Measurements from ENCODE around the gene TRPT1. TPM values are rescaled to one million over a fixed set of nuclear protein-coding genes. Genes with fewer than 3 reads are reported as not detected.

Gene TRPT1
- total RNA-seq, 2 experiments from 2014 or later, result 40.6 to 49.0 TPM

- DNase-seq (ENCODE audit: low spot score), result no peak
- ChIA-PET POLR2A (no interaction called here), CTCF (ENCODE audit: unreplicated experiment) (no interaction called here)
- Histone ChIP-seq H3K79me2 (ENCODE audit: insufficient read depth, low read depth, low read length) (peaks cover 10% of the 10 kb centered on the region), H3K4me1 (ENCODE audit: insufficient read depth, low read length, poor library complexity, severe bottlenecking) (peaks cover 44% of the 10 kb centered on the region), H2AFZ (ENCODE audit: low read length) (no peak overlapping the region), H3K9me2 (ENCODE audit: insufficient read depth, low read length) (no peaks in the 10 kb centered on the region), H3K9me3 (ENCODE audit: low read length) (no peaks in the 10 kb centered on the region), H3K4me2 (ENCODE audit: low read length) (no peak overlapping the region), H3K36me3 (ENCODE audit: insufficient read depth, low read length) (0 out of 2 replicates have a peak, but pooled peaks cover 6% of the 10 kb centered on the region), H4K20me1 (ENCODE audit: insufficient read depth, low read length) (no peaks in the 10 kb centered on the region), H3K27ac (ENCODE audit: low read depth, low read length, poor library complexity, severe bottlenecking) (no peak overlapping the region), H3K4me3 (ENCODE audit: low read depth, low read length, poor library complexity, severe bottlenecking) (no peak overlapping the region)
- no TSS peak for BruUV-seq (replicated peaks)
- intact Hi-C loops (cut with micrococcal nuclease; ENCODE audit: unreplicated experiment), result no loop called here
- TF ChIP-seq CTCF (conservative IDR thresholded peaks at IDR 0.05; ENCODE audit: low read length) (no peak), EZH2phosphoT487 (IDR thresholded peaks at IDR 0.05; ENCODE audit: borderline replicate concordance, low read depth, low read length) (no peak)
These were observed 46.9 kb downstream of the TRPT1 start for GRCh38 chr11:64178951-64179639.

- Histone ChIP-seq H3K27ac (ENCODE audit: low read depth, low read length, poor library complexity, severe bottlenecking) (no peak overlapping the region), H3K9me2 (ENCODE audit: insufficient read depth, low read length) (no peaks in the 10 kb centered on the region), H3K4me3 (ENCODE audit: low read depth, low read length, poor library complexity, severe bottlenecking) (no peak overlapping the region), H3K36me3 (ENCODE audit: insufficient read depth, low read length) (0 out of 2 replicates have a peak, but pooled peaks cover 6% of the 10 kb centered on the region), H4K20me1 (ENCODE audit: insufficient read depth, low read length) (no peaks in the 10 kb centered on the region), H3K4me2 (ENCODE audit: low read length) (no peak overlapping the region), H3K79me2 (ENCODE audit: insufficient read depth, low read depth, low read length) (peaks cover under 1% of the 10 kb centered on the region; the same call in 1 of the 2 replicates), H3K9me3 (ENCODE audit: low read length) (no peaks in the 10 kb centered on the region), H2AFZ (ENCODE audit: low read length) (no peak overlapping the region), H3K4me1 (ENCODE audit: insufficient read depth, low read length, poor library complexity, severe bottlenecking) (peaks cover 35% of the 10 kb centered on the region)
- intact Hi-C loops (cut with micrococcal nuclease; ENCODE audit: unreplicated experiment), result no loop called here
- TF ChIP-seq EZH2phosphoT487 (IDR thresholded peaks at IDR 0.05; ENCODE audit: borderline replicate concordance, low read depth, low read length) (no peak), CTCF (conservative IDR thresholded peaks at IDR 0.05; ENCODE audit: low read length) (no peak)
- no peak for DNase-seq (ENCODE audit: low spot score)
- BruUV-seq (replicated peaks), result no TSS peak
- CTCF ChIA-PET (ENCODE audit: unreplicated experiment), result no interaction called here
- POLR2A ChIA-PET, result no interaction called here
These were observed 47.8 kb downstream of the TRPT1 start for GRCh38 chr11:64178203-64178602.

DNA sequence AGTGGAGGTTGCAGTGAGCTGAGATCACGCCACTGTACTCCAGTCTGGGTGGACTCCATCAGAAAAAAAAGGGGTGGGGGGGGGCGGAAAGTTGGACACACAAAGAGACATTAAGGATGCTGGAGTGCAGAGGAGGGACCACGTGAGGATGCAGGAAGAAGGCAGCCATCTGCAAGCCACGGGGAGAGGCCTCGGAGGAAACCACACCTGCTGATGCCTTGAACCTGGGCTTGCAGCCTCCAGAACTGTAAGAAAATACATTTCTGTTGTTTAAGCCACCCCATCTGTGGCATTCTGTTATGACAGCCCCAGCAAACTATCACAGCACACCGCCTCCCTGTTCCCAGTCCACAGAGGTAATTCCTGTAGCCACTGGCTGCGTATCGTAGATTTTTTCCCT, 49.2 kb downstream of the TRPT1 start:
- Histone ChIP-seq H3K4me2 (ENCODE audit: low read length) (peak overlapping the region; percentile 11; the same call in 1 of the 2 replicates), H3K9me2 (ENCODE audit: insufficient read depth, low read length) (no peaks in the 10 kb centered on the region), H3K4me1 (ENCODE audit: insufficient read depth, low read length, poor library complexity, severe bottlenecking) (peaks cover 27% of the 10 kb centered on the region), H3K36me3 (ENCODE audit: insufficient read depth, low read length) (0 out of 2 replicates have a peak, but pooled peaks cover 6% of the 10 kb centered on the region), H3K27ac (ENCODE audit: low read depth, low read length, poor library complexity, severe bottlenecking) (no peak overlapping the region), H2AFZ (ENCODE audit: low read length) (no peak overlapping the region), H3K79me2 (ENCODE audit: insufficient read depth, low read depth, low read length) (no peaks in the 10 kb centered on the region), H4K20me1 (ENCODE audit: insufficient read depth, low read length) (no peaks in the 10 kb centered on the region), H3K4me3 (ENCODE audit: low read depth, low read length, poor library complexity, severe bottlenecking) (no peak overlapping the region), H3K9me3 (ENCODE audit: low read length) (no peaks in the 10 kb centered on the region)
- ChIA-PET CTCF (ENCODE audit: unreplicated experiment) (no interaction called here), POLR2A (interaction anchor here (0.6 kb wide), 1 partner anchor 52 kb away, joined by 3 read pairs; no protein-coding TSS in a partner anchor)
- intact Hi-C loops (cut with micrococcal nuclease; ENCODE audit: unreplicated experiment), result no loop called here
- DNase-seq (ENCODE audit: low spot score), result peak; percentile 30
- TF ChIP-seq EZH2phosphoT487 (IDR thresholded peaks at IDR 0.05; ENCODE audit: borderline replicate concordance, low read depth, low read length), result no peak
- TF ChIP-seq CTCF (conservative IDR thresholded peaks at IDR 0.05; ENCODE audit: low read length), result no peak
- no TSS peak for BruUV-seq (replicated peaks)
